SK-N-SH (cell line): ENCODE measurements around the gene SLC25A18.

Source experiments
- RFX5 ChIP-seq: IDR thresholded peaks from 2 replicates; pipeline ENCODE4 v1.6.1; 2012; ENCODE audit warnings: mild to moderate bottlenecking, improper control_type of control experiment, low read length
- YY1 ChIP-seq: IDR thresholded peaks from 2 replicates; pipeline ENCODE4 v1.4.0; 2012; ENCODE audit warnings: low read depth, mild to moderate bottlenecking
- TF ChIP-seq, protein P1 (sequence below): fragments of 200-600 bp; sonication (generic); IDR thresholded peaks from 2 replicates; pipeline ENCODE4 v1.6.1; 2017; ENCODE audit warnings: antibody characterized with exemption, mild to moderate bottlenecking, moderate library complexity

DNA sequence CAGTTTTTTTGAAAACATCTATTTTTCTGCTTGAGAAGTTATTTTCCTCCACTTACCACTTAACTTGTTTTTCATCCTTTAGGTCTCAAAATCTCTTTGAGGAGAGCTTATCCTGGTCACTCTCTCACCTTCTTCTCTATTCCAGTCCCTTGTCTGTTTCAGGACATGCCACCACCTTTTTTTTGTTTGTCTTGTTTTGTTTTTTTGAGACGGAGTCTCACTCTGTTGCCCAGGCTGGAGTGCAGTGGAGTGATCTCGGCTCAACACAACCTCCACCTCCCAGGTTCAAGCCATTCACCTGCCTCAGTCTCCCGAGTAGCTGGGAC lies 70.7 kb downstream of the SLC25A18 start:
- TF ChIP-seq YY1 = no peak
- TF ChIP-seq, protein P1, sequence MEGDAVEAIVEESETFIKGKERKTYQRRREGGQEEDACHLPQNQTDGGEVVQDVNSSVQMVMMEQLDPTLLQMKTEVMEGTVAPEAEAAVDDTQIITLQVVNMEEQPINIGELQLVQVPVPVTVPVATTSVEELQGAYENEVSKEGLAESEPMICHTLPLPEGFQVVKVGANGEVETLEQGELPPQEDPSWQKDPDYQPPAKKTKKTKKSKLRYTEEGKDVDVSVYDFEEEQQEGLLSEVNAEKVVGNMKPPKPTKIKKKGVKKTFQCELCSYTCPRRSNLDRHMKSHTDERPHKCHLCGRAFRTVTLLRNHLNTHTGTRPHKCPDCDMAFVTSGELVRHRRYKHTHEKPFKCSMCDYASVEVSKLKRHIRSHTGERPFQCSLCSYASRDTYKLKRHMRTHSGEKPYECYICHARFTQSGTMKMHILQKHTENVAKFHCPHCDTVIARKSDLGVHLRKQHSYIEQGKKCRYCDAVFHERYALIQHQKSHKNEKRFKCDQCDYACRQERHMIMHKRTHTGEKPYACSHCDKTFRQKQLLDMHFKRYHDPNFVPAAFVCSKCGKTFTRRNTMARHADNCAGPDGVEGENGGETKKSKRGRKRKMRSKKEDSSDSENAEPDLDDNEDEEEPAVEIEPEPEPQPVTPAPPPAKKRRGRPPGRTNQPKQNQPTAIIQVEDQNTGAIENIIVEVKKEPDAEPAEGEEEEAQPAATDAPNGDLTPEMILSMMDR = no peak
- no peak for TF ChIP-seq RFX5
